ENCODE measurements around the gene PCDHGB4. TPM values are rescaled to one million over a fixed set of nuclear protein-coding genes. Genes with fewer than 3 reads are reported as not detected.
A peak's percentile ranks its signal among the peaks of the same experiment; 100 is the strongest.
"Not testable (repeated sequence)": the region's sequence is repeated elsewhere in the genome, so short reads cannot be mapped to it uniquely, and the experiment has no call there.

Gene PCDHGB4
- total and polyA plus RNA-seq, 10 of the 15 experiments (the other 5 are each of a cell fraction or from before 2014, with no cell fraction given) = 0.02 to 0.20 (median 0.04) TPM; not detected in 4

DNA sequence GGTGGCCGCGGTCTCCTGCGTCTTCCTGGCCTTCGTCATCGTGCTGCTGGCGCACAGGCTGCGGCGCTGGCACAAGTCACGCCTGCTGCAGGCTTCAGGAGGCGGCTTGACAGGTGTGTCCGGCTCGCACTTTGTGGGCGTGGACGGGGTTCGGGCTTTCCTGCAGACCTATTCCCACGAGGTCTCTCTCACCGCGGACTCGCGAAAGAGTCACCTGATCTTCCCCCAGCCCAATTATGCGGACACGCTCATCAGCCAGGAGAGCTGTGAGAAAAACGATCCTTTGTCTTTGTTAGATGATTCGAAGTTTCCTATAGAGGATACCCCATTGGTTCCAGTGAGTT lies 27.7 kb downstream of the PCDHGB4 start:
- H2AFZ ChIP-seq (ENCODE audit: control insufficient read depth, low read depth, low read length); POLR2A ChIA-PET; H4K20me1 ChIP-seq (ENCODE audit: control insufficient read depth, insufficient read depth); H3K27ac ChIP-seq (ENCODE audit: control insufficient read depth, insufficient read depth); DNase-seq (ENCODE audit: low read depth, low spot score); FAIRE-seq; BruUV-seq (replicated peaks); H3K27me3 ChIP-seq (replicated peaks in 1 of 2; ENCODE audit: control insufficient read depth in 2 of 2, insufficient read depth in 2 of 2, low read length in 1 of 2); H3K36me3 ChIP-seq (ENCODE audit: control insufficient read depth in 2 of 2, insufficient read depth in 2 of 2, low read length in 1 of 2); H3K79me2 ChIP-seq (ENCODE audit: control insufficient read depth, insufficient read depth, low read length); ATAC-seq; intact Hi-C loops (cut with micrococcal nuclease; ENCODE audit: unreplicated experiment); H3K4me1 ChIP-seq (ENCODE audit: control insufficient read depth, insufficient read depth, low read length); H3K9ac ChIP-seq (ENCODE audit: control insufficient read depth, insufficient read depth, low read length); H3K4me3 ChIP-seq; H3K4me2 ChIP-seq (ENCODE audit: control insufficient read depth, insufficient read depth): not testable (repeated sequence)
- CTCF ChIA-PET = interaction anchor here (1.0 to 10.9 kb wide), 5 partner anchors 95 to 148 kb away, joined by 6 to 245 read pairs (median 41); no protein-coding TSS in a partner anchor
- RAD21 ChIA-PET (ENCODE audit: unreplicated experiment) = interaction anchor here (3.1 to 3.3 kb wide), 2 partner anchors 149 kb away, joined by 28 to 42 read pairs; no protein-coding TSS in a partner anchor
- WGBS (ENCODE audit: insufficient coverage, insufficient replicate concordance, low lambda C conversion rate, missing lambda C conversion rate) = 85% methylated on average over 19 of the region's 24 CpGs
- H3K9me3 ChIP-seq (replicated peaks; ENCODE audit: control insufficient read depth, insufficient read depth, low read length) = peaks cover 10% of the 10 kb centered on the region; the same call in 1 of the 3 replicates
- in situ Hi-C loops (cut with MboI) = loop anchor here (5.0 kb wide), 1 partner anchor 147 kb away; no protein-coding TSS in a partner anchor
- SMC1A ChIA-PET (ENCODE audit: uncharacterized antibody, unreplicated experiment) = interaction anchor here (3.2 to 7.4 kb wide), 2 partner anchors 143 to 149 kb away, joined by 24 to 67 read pairs; no protein-coding TSS in a partner anchor
- peak in 1 of 2 experiments; percentile 49; a peak in 2 of 4 replicates for TF ChIP-seq BHLHE40 (IDR thresholded peaks at IDR 0.05; ENCODE audit: borderline replicate concordance in 1 of 2, low read depth in 2 of 2, low read length in 1 of 2)

DNA sequence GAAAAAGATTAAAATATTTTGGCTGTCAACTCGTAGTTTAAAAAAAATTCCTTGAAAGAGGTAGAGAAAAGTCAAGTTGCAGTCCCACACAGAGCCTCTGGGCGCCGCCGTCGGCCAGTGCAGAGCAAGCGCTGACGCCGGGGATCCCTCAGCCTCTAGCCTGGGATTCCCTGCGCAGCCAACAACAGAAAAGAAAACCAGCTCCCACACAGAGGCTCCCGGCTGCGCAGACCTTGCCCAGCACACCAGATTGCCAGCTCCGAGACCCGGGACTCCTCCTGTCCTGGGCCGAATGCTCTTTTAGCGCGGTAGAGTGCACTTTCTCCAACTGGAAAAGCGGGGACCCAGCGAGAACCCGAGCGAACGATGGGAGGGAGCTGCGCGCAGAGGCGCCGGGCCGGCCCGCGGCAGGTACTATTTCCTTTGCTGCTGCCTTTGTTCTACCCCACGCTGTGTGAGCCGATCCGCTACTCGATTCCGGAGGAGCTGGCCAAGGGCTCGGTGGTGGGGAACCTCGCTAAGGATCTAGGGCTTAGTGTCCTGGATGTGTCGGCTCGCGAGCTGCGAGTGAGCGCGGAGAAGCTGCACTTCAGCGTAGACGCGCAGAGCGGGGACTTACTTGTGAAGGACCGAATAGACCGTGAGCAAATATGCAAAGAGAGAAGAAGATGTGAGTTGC lies 30.1 kb downstream of the PCDHGB4 start, which contains the start of gene PCDHGB7:
TSS of gene PCDHGB7 (plus strand) at position 184 of the 679 bp plus-strand sequence. CDS start at position 367, 183 bp downstream.
- WGBS (ENCODE audit: insufficient coverage, insufficient replicate concordance, low lambda C conversion rate, missing lambda C conversion rate) = 41% methylated on average over 47 of the region's 47 CpGs
- RAD21 ChIA-PET (ENCODE audit: unreplicated experiment) = interaction anchor here (0.6 to 3.1 kb wide), 11 partner anchors 58 to 177 kb away, joined by 3 to 28 read pairs (median 4); partner anchors contain the start of gene PCDHGC3

More for the DNA sequence above, 30.1 kb downstream of the PCDHGB4 start, which contains the start of gene PCDHGB7:
- not testable (repeated sequence) for H3K4me1 ChIP-seq (ENCODE audit: control insufficient read depth, insufficient read depth, low read length); BruUV-seq (replicated peaks); H3K27ac ChIP-seq (ENCODE audit: control insufficient read depth, insufficient read depth); H3K79me2 ChIP-seq (ENCODE audit: control insufficient read depth, insufficient read depth, low read length); H3K27me3 ChIP-seq (replicated peaks in 1 of 2; ENCODE audit: control insufficient read depth in 2 of 2, insufficient read depth in 2 of 2, low read length in 1 of 2); H3K9ac ChIP-seq (ENCODE audit: control insufficient read depth, insufficient read depth, low read length); H3K36me3 ChIP-seq (ENCODE audit: control insufficient read depth in 2 of 2, insufficient read depth in 2 of 2, low read length in 1 of 2); H4K20me1 ChIP-seq (ENCODE audit: control insufficient read depth, insufficient read depth); DNase-seq (ENCODE audit: low read depth, low spot score); H3K9me3 ChIP-seq (replicated peaks; ENCODE audit: control insufficient read depth, insufficient read depth, low read length)
- Histone ChIP-seq H3K4me2 (ENCODE audit: control insufficient read depth, insufficient read depth) (peak within 1 kb of the TSS; percentile 22; the same call in 1 of the 2 replicates), H2AFZ (ENCODE audit: control insufficient read depth, low read depth, low read length) (peak within 1 kb of the TSS; percentile 70), H3K4me3 (peak within 1 kb of the TSS; percentile 59)
- ChIA-PET SMC1A (ENCODE audit: uncharacterized antibody, unreplicated experiment) (interaction anchor here (0.8 to 7.4 kb wide), 12 partner anchors 11 to 150 kb away, joined by 3 to 67 read pairs (median 4); partner anchors contain the start of gene PCDHGA12), CTCF (interaction anchor here (0.6 to 10.9 kb wide), 21 partner anchors 13 to 161 kb away, joined by 3 to 245 read pairs (median 7); partner anchors contain the start of genes PCDHGA12, PCDHGB3, PCDHGC3 and TAF7), POLR2A (interaction anchor here (2.3 kb wide), 1 partner anchor 146 kb away, joined by 8 read pairs; no protein-coding TSS in a partner anchor)
- intact Hi-C loops (cut with micrococcal nuclease; ENCODE audit: unreplicated experiment) = loop anchor here (1.0 kb wide), 2 partner anchors 141 to 147 kb away; no protein-coding TSS in a partner anchor
- FAIRE-seq (peak; percentile 54), ATAC-seq (peak; percentile 86)
- TF ChIP-seq SMC3 (IDR thresholded peaks at IDR 0.05; ENCODE audit: borderline replicate concordance, low read length) (peak; percentile 64), RUNX3 (IDR thresholded peaks at IDR 0.05; ENCODE audit: low read length) (peak; percentile 25; the same call in 1 of the 2 replicates), ZNF384 (IDR thresholded peaks at IDR 0.05; ENCODE audit: borderline replicate concordance, low read depth, low read length) (0 out of 2 replicates have a peak, but pooled peaks have one; percentile 55), NRF1 (conservative IDR thresholded peaks at IDR 0.05; ENCODE audit: low read depth, low read length) (0 out of 2 replicates have a peak, but pooled peaks have one; percentile 19), IKZF2 (IDR thresholded peaks at IDR 0.05) (peak in 1 of 2 experiments; percentile 42; a peak in 1 of 4 replicates), EED (IDR thresholded peaks at IDR 0.05; ENCODE audit: low read depth) (0 out of 2 replicates have a peak, but pooled peaks have one; percentile 26), RAD21 (IDR thresholded peaks at IDR 0.05; ENCODE audit: insufficient read depth, low read depth, low read length) (peak; percentile 70), CREB1 (IDR thresholded peaks at IDR 0.05; ENCODE audit: low read depth) (0 out of 2 replicates have a peak, but pooled peaks have one; percentile 32), SMARCA5 (IDR thresholded peaks at IDR 0.05) (peak; percentile 43; the same call in 1 of the 2 replicates), YY1 (IDR thresholded peaks at IDR 0.05; ENCODE audit: low read depth, low read length) (0 out of 2 replicates have a peak, but pooled peaks have one; percentile 42)
- TF ChIP-seq, protein P1, sequence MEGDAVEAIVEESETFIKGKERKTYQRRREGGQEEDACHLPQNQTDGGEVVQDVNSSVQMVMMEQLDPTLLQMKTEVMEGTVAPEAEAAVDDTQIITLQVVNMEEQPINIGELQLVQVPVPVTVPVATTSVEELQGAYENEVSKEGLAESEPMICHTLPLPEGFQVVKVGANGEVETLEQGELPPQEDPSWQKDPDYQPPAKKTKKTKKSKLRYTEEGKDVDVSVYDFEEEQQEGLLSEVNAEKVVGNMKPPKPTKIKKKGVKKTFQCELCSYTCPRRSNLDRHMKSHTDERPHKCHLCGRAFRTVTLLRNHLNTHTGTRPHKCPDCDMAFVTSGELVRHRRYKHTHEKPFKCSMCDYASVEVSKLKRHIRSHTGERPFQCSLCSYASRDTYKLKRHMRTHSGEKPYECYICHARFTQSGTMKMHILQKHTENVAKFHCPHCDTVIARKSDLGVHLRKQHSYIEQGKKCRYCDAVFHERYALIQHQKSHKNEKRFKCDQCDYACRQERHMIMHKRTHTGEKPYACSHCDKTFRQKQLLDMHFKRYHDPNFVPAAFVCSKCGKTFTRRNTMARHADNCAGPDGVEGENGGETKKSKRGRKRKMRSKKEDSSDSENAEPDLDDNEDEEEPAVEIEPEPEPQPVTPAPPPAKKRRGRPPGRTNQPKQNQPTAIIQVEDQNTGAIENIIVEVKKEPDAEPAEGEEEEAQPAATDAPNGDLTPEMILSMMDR (IDR thresholded peaks at IDR 0.05 in 2 of 3, conservative IDR thresholded peaks at IDR 0.05 in 1 of 3; ENCODE audit: control insufficient read depth in 2 of 3, extremely low read depth in 1 of 3, insufficient read depth in 1 of 3, low read depth in 3 of 3, low read length in 3 of 3) = peak; percentile 68 to 90 (median 89)
- in situ Hi-C loops (cut with MboI) = loop anchor here (5.0 kb wide), 1 partner anchor 145 kb away; no protein-coding TSS in a partner anchor

All from GM12878 (cell line).